GM18505 (cell line): ENCODE data around the gene EML6.

Source experiments
- ATAC-seq: cut with Tn5 transposase; IDR thresholded peaks from one replicate; pipeline ENCODE4 v1.9.1; 2021; ENCODE audit not compliant: unreplicated experiment
- POLR2A ChIP-seq: IDR thresholded peaks from 4 replicates; pipeline ENCODE4 v1.6.1; 2011; ENCODE audit warnings: borderline replicate concordance; ENCODE audit not compliant: insufficient read depth, insufficient read length; ENCODE audit errors: extremely low read depth

EML6 gene

DNA sequence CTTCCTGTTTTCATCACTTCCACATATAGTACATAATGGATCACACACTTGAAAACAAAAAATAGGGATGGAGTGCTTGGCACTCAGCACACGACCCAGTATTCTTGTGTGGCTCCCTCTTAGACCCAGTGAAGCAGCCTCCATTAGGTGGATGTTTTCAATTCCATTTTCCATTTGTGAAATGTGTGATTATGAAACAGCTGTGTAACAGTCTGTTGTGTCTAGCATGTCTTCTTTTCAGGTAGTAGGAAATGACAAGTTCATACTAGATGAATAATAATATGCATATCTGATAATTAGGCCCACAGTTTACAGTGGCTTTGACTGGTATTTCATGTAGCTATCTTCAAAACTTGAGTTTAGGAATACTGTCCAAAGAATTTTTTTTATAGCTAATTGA is 35.5 kb downstream of the EML6 start:
- no peak for TF ChIP-seq POLR2A
- no peak for ATAC-seq

DNA sequence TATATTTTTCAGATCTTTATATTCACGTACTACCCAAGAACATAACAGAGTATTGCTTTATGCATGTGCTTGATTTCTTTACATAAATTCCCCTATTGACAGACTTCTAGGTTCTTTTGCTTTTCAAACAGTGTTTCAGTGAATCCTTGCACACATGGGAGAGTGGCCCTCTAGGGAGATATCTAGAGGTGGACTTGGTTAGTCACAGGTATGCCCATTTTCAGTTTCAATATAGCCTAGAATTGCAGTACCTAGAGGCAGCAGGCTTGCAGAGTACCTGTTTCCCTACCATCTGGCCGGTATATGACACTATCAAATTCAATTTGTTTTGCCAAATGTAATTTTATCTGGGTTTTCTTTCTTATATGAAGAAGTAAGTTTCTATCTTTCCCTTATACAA is 36.8 kb downstream of the EML6 start:
- no peak for ATAC-seq
- TF ChIP-seq POLR2A: no peak

DNA sequence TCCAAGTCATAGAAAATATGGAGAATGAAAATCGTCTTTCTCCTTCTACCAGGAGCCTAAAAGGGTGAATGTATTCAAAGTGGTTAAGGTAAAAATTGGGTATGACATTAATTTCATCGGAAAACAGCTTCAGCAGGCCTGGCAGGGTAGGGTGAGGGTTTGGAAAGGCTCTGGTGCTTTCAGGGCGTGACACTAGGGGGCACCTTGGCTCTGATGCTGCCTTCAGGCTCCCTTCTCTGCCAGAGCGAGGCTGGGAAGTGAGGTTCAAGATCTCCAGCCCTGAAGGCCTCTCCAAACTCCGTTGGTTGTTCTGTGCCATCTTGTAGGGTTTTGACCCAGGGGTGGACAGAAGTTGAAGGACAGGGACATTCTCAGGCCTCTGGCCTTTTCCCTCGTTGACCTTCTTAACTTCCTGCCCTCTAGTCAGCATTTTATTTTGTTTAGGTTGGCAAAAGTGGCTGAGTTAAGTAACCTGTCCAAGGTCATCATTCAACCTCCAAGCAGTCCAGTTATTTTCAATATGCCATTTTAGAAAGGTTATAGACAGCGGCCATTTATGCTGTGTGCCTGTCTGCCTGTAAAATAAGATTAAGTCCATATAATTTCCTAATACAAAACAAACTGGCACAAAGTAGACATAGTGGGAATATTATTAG is 40.3 kb downstream of the EML6 start:
- ATAC-seq: no peak
- TF ChIP-seq POLR2A: no peak

GRCh38 chr2:54767921-54768320 is 44.5 kb downstream of the EML6 start:
- no peak for TF ChIP-seq POLR2A
- no peak for ATAC-seq

DNA sequence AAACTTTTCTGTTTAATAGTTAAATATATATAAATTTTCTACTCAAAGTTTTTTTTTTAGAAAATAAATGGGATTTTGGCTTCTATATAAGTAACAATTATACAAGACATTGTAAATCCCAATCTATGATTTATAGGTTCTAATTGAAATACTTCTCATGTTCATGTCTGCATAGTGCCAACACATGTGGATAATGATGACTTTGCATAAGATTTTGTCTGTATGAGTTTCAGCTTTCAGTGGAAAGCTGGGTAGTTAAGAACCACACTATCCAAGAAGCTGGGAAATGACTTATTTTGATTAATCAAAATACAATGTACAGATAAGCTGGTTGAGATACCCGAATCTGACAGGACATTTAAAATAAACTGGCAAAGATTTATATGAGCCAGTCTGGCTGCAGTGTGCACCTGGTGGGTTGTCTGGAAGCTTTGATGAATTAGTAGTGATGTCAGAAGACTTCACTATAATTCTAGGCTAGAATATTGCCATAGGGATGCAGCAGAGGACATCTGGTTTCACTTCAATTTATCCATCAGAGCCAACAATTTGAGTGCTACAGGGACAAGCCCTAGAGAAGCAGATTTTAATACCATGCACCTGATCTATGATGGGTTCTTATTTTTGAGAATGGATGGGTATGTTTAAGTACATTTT is 45.4 kb downstream of the EML6 start:
- no peak for ATAC-seq
- no peak for TF ChIP-seq POLR2A

DNA sequence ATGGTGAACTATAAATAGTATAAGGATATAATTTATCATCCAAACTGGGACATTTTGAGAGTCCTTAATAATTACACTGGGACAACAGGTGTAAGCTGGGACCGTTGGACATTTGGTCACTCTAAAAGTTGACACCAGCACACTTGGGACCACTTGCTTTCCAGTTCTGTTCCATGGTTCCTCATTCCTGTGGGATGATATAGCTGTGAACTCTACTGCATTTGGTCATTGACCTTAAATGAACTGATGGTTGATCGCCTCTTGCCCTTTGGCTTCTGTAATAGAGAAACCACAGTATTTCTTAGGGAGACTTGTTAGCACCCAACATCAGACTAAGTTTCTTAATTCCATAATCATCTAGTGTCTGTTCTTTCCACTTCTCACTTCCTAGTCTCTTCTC is 46.7 kb downstream of the EML6 start:
- no peak for ATAC-seq
- TF ChIP-seq POLR2A: no peak

GRCh38 chr2:54770676-54771075 is 47.2 kb downstream of the EML6 start:
- TF ChIP-seq POLR2A: no peak
- no peak for ATAC-seq

DNA sequence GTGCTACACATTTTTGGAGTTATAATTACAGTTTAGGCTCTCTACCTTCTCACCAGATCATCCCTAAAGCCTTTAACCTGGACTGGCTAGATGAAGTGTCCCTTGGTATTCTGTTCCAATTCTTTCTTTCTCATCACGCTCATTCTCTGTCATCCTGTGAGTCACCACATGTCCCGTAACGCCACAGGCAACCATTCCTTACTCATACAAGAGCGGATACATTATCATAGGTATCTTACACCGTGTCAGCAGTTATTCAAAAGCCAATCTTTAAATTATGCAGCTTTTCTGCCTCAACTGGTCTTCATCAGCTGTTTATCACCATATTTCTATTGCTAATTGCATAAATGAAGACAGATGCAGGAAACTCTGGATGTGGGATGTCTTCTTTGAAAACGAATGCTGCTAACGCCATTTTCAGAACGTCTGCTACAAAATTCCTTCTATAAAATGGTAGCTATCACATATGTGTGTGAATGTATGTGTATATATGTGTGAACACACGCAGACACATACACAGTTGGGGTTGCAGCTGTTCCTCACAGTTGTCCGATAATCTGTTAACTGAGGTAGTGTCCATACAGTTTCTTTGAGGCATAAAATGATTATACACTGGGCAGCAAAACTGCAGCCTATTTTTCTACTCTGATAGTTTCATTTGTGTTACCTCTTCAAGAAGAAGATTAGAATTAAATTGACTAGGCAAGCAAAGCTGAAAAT is 47.9 kb downstream of the EML6 start:
- no peak for ATAC-seq
- TF ChIP-seq POLR2A: no peak

DNA sequence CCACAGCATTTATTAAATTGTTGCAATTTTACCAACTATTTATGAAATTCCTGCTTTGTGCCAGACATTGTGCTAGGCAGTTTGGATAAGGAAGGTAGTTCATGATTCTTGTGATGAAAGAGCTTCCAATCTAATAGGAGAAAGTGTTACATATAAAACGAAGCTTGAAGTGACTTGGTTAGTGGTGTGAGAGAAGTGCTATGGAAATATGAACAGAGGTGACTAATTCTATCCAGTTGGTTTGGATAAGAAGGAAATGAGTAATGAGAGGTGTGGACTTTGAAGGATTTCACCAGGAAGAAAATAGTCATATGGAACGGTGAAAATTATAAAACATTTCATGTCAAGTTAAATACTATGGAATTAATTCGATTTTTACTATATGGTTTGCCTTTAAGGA is 48.6 kb downstream of the EML6 start:
- TF ChIP-seq POLR2A: no peak
- ATAC-seq: no peak

DNA sequence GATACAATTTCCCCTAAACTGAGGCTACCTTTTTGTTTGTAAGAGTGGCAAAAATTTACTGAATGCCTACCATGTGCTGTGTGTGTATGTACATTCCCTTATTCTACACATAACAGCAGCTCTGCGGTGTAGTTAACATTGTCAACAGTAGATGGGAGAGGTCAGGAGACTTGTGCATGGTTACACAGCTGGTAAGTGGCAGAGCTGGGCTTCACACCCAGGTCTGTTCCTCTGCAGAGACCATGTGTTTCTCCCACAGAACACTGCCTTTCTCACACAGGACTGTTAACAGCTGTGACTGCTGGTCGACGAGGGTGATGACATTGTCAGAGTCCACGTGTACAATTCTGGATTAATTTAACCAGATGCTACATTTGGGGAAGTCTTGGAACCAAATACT is 49.1 kb downstream of the EML6 start:
- no peak for ATAC-seq
- no peak for TF ChIP-seq POLR2A

- no peak for TF ChIP-seq POLR2A
- no peak for ATAC-seq
These were observed 49.8 kb downstream of the EML6 start for GRCh38 chr2:54773233-54773632.

DNA sequence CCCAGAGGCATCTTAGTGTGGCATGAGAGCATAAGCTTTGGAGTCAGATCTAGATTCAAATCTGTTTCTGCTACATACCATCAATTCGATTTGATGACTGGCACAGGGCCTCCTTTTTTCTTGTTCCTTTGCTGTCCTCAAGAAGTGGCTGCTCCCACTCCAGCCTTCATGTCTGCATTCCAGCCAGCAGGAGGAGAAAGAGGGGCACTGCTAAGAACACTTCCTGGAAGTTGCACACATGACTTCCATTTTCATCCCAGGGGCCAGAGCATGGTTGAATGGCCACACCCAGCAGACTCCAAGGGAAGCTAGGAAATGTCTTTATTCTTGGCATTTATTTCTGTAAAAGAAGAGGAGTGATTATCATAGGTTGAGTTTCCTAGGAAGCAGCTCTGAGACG is 50.4 kb downstream of the EML6 start:
- no peak for TF ChIP-seq POLR2A
- ATAC-seq: no peak

DNA sequence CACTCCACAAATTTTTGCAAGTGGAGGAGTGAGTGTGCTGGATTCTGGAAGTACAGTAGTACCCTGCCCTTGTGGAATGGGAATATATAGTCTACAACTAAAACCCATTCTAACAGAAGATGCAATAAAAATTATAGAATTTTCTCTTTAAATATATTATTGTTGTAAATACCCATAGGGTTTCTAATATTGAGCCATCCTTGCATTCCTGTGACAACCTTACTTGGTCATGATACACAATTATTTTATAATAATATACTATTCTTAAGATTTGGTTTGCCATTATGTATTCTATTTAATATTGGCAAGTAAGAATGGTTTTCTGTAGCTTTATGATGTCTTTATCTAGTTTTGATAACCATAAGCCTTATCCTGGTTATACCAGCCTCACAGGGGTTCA is 52.2 kb downstream of the EML6 start:
- no peak for ATAC-seq

GRCh38 chr2:54776494-54776893 is 53.0 kb downstream of the EML6 start:
- no peak for ATAC-seq
- no peak for TF ChIP-seq POLR2A

More for the DNA sequence above, 52.2 kb downstream of the EML6 start:
- no peak for TF ChIP-seq POLR2A
